Neural cell (in vitro differentiated cells): ENCODE results near the gene MON1A.

ENCODE experiments used
- EZH2 ChIP-seq: fragments of 200-600, 300-800 bp; shearing (Covaris generic), sonication (generic); IDR thresholded peaks from 2 replicates; pipeline ENCODE4 v1.6.1; 2014; ENCODE audit warnings: antibody characterized with exemption, low read length, borderline replicate concordance, mild to moderate bottlenecking; ENCODE audit not compliant: insufficient read depth, poor library complexity, severe bottlenecking
- MXI1 ChIP-seq: fragments of 450-650 bp; conservative IDR thresholded peaks from 2 replicates; pipeline ENCODE4 v1.6.1; 2014; ENCODE audit warnings: antibody characterized with exemption, mild to moderate bottlenecking; ENCODE audit not compliant: poor library complexity, severe bottlenecking
- SMC3 ChIP-seq: fragments of 450-650 bp; conservative IDR thresholded peaks from 2 replicates; pipeline ENCODE4 v1.6.1; 2014; ENCODE audit warnings: antibody characterized with exemption, mild to moderate bottlenecking, moderate library complexity; ENCODE audit not compliant: poor library complexity
- TF ChIP-seq, protein P1 (sequence below): fragments of 450-650 bp; IDR thresholded peaks from 2 replicates; pipeline ENCODE4 v1.5.1; 2014; ENCODE audit warnings: antibody characterized with exemption, mild to moderate bottlenecking, moderate library complexity; ENCODE audit not compliant: poor library complexity, severe bottlenecking

DNA sequence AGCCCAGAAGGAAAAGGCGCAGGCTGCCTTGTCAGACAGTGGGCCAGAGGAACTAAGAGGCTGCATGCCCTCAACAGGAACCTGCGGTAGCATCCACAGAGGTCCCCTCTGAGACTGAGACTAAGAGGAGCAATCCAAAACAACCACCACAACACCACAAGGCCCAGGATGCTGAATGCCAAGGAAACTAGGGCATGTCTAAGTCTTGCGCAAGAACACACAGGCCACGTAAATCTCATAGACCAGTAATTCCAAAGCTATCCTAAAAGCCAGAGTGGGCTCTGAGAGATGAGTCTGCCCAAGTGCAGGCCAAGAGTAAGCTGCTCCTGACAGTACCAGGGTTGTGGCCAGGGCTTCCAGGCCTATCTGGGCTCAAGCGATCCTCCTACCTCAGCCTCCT lies 12.9 kb downstream of the MON1A start:
- TF ChIP-seq, protein P1, sequence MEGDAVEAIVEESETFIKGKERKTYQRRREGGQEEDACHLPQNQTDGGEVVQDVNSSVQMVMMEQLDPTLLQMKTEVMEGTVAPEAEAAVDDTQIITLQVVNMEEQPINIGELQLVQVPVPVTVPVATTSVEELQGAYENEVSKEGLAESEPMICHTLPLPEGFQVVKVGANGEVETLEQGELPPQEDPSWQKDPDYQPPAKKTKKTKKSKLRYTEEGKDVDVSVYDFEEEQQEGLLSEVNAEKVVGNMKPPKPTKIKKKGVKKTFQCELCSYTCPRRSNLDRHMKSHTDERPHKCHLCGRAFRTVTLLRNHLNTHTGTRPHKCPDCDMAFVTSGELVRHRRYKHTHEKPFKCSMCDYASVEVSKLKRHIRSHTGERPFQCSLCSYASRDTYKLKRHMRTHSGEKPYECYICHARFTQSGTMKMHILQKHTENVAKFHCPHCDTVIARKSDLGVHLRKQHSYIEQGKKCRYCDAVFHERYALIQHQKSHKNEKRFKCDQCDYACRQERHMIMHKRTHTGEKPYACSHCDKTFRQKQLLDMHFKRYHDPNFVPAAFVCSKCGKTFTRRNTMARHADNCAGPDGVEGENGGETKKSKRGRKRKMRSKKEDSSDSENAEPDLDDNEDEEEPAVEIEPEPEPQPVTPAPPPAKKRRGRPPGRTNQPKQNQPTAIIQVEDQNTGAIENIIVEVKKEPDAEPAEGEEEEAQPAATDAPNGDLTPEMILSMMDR: no peak
- TF ChIP-seq MXI1 (no peak), EZH2 (no peak), SMC3 (no peak)
